Amygdala (tissue), 56 donors: ENCODE measurements around the gene MTMR2.
A peak's percentile ranks its signal among the peaks of the same experiment; 100 is the strongest.

ENCODE experiments used
- DNase-seq, 56 donors: peaks; one replicate each; lab custom pipeline; 2025; lab: John Stamatoyannopoulos, UW

The MTMR2 gene

GRCh38 chr11:95918720-95919119 is 5.2 kb downstream of the MTMR2 start:
- no peak for DNase-seq

- DNase-seq, result no peak
Observed at GRCh38 chr11:95918056-95918455, 5.9 kb downstream of the MTMR2 start.

- no peak for DNase-seq
Observed at GRCh38 chr11:95917193-95918036, 6.5 kb downstream of the MTMR2 start.

GRCh38 chr11:95916049-95916448 is 7.9 kb downstream of the MTMR2 start:
- DNase-seq, result no peak

- no peak for DNase-seq
Observed at GRCh38 chr11:95915051-95915450, 8.9 kb downstream of the MTMR2 start.

GRCh38 chr11:95913830-95914615 is 9.9 kb downstream of the MTMR2 start:
- no peak for DNase-seq

- no peak for DNase-seq
Observed at GRCh38 chr11:95912902-95913560, 10.9 kb downstream of the MTMR2 start.

- peak in 2 of 56 donors; percentile 8 to 17 for DNase-seq
Observed at GRCh38 chr11:95911369-95911759, 12.5 kb downstream of the MTMR2 start.

GRCh38 chr11:95910638-95911368 is 13.1 kb downstream of the MTMR2 start:
- peak in 2 of 56 donors; percentile 2 to 20 for DNase-seq

GRCh38 chr11:95908826-95909225 is 15.1 kb downstream of the MTMR2 start:
- no peak for DNase-seq

GRCh38 chr11:95907476-95907875 is 16.4 kb downstream of the MTMR2 start:
- no peak for DNase-seq

- no peak for DNase-seq
Observed at GRCh38 chr11:95904009-95904650, 19.8 kb downstream of the MTMR2 start.

GRCh38 chr11:95898782-95899181 is 25.1 kb downstream of the MTMR2 start:
- DNase-seq, result no peak

GRCh38 chr11:95897731-95898130 is 26.2 kb downstream of the MTMR2 start:
- DNase-seq, result no peak

- DNase-seq, result no peak
Observed at GRCh38 chr11:95895815-95896214, 28.1 kb downstream of the MTMR2 start.

GRCh38 chr11:95892892-95893570 is 30.9 kb downstream of the MTMR2 start:
- no peak for DNase-seq

GRCh38 chr11:95892492-95892891 is 31.4 kb downstream of the MTMR2 start:
- DNase-seq, result no peak

GRCh38 chr11:95891423-95892170 is 32.3 kb downstream of the MTMR2 start:
- peak in 6 of 56 donors; percentile 7 to 17 (median 11) for DNase-seq

- no peak for DNase-seq
Observed at GRCh38 chr11:95888852-95889251, 35.1 kb downstream of the MTMR2 start.
